CD4-positive, alpha-beta T cell treated with Interleukin-4 for 1 hour (primary cell): Measurements from ENCODE around the gene FANCL.
"Not testable (repeated sequence)": the region's sequence is repeated elsewhere in the genome, so short reads cannot be mapped to it uniquely, and the experiment has no call there.

Experiments used
- DNase-seq, 2 donors: peaks; one replicate each; pipeline ENCODE4 v3.0.0-alpha.2; 2020 to 2022

The FANCL gene

DNA sequence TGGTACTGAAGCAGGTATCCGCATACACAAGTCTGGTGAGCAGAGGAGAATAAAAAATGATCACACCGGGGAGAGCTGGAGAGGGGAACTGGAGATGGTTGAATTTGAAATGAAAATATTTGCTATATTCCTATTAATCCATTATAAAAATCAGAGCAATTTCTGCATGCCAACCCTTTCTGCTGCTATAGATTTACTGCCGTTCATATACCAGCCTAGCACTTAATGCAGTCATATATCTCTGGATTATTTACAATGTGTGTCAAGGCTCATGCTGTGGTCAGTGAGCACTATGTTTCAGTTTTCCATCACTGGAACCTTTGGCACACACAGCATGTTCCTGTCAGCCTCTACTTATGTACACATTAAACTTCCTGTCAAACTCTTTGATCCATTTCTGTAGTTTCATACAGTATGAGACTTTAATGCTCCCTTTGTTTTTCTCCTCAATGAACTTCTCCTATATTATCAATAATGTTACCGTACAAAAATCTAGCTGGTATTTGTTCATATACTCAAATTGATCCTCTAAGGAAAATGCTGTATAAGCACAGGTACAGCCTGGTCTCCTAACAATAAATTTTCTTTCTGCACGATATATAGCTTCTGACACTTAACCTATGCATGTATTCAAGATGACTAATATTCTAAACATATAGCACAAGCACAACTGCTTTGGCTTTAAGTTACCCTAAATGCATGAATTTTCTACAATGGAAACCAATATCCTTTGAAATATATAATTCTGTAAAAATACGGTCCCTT lies 36.7 kb downstream of the FANCL start:
- no peak for DNase-seq

DNA sequence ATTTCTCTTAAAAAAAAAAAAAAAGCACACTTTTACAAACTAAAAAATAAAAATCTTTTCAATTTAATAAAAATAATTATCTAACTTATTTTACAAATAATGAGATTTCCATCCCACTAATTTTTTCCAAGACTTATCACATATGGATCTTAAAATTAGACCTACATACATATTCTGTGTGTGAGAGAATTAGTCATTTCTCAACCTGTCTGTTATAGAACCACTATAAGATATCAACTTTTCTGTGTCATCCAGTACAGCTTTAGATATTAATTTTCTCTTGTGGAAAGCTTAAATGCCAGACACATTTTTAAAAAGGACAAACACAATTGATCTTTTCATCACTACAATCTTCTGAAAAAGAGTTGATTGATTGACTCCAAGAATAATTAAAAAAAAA lies 38.1 kb downstream of the FANCL start:
- no peak for DNase-seq

DNA sequence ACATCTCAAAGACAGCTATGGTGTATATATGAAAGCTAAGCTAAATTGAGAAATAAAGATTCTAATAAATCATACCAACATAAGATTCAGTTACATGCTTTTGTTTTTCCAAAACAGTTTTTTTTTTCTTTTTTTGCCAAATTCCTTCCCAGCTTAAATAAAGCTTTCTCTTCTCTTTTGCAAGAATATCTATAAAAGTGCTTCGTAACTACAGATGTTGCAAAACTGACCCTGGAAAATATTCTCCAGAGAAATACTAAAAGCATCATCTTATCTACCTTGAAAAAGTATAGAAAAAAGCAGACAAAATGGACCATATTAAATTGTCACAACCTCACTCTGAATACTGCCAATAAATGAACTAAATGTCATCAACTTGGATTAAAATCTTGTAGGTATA lies 38.7 kb downstream of the FANCL start:
- no peak for DNase-seq

DNA sequence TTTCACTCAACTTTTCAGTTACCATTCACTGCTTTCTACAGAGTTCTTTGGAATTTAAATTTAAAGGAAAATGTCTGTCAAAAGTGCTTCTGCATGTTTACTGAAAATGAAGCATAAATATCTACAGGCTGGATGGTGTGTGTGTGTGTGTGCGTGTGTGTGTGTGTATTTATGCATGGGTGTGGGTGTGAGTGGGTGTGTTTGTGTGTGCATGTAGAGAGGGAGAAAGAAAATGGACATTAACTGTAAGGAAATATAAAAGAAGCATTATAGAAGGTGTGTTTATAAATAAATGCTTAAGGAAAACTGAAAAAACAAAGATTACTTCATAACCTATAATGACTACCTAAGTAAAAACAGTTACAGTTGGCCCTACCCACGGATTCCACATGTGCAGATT lies 43.2 kb downstream of the FANCL start:
- DNase-seq, result no peak

DNA sequence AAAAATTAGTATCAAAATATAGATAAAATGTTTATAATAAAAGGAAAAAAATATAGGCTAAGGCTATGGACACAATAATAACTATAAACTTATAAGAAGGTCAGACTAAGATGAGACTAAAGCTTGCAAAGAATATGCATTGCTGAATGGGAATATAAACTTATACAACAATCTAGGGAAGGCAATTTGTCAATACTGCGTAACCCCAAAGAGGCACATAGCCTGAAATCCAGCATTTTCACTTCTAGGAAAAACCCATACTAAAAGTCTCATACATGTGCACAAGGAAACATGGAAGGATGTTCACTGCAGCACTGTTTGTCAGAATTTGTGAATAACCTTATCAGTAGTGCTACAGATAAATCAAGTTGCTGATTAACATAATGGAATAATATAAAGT lies 45.5 kb downstream of the FANCL start:
- DNase-seq, result no peak

DNA sequence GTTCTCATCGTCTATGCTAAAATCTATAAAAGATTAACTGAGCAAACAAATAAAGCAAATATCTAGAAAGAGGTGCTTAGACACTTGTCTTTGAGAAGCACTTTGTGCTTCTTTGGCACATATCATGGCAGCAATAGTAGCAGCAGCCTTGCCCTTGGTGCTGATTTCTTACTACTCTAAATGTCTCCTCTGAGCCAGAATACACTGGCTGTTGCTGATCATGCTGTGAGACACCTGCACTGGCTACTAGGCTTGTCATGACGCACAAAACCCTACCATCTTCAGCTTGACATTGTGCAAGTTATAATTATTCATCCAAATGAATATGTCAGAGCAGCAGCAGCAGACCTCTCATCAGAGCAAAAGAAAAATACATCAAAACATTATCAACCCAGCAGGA lies 46.7 kb downstream of the FANCL start:
- DNase-seq, result no peak

DNA sequence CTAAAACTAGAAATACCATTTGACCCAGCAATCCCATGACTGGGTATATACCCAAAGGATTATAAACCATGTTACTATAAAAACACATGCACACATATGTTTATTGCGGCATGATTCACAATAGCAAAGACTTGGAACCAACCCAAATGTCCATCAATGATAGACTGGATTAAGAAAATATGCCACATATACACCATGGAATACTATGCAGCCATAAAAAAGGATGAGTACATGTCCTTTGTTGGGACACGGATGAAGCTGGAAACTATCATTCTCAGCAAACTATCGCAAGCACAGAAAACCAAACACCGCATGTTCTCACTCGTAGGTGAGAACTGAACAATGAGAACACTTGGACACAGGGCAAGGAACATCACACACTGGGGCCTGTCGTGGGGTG lies 54.1 kb downstream of the FANCL start:
- not testable (repeated sequence) for DNase-seq

DNA sequence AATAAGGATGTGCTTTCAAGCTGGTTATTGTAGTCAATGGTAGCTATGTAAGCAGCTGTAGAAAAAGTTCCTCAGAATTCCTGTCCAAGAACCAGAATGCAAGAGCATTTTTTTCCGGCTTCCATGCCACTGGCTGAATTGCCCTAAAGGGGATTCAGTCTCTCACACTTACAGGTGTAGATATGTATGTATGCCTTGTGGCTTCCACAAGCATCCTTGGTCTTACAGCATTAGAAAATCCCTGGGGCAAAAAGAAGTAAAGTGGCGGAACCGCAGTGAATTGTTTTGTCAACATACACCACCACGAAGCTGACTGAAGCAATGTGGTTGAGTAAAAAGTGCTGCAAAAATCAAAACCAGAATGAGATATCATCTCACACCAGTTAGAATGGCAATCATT lies 54.6 kb downstream of the FANCL start:
- no peak for DNase-seq

DNA sequence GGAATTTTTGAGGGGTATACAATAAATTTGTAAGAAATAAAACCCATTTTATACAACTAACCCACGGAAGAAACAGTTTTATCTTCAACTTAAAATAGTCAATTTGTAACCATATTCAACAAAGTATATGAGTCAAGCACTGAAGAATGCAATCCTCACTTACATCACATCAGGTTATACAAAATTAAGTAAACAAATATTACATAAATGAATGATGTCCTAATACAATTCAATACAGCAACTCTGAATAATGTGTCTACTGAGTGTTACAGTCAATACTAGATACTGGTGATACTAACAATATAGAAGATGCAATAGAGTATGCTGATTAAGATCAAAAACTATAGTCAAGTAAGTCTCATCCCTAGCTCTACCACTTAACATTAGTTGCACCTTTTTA lies 58.6 kb downstream of the FANCL start:
- DNase-seq, result no peak

DNA sequence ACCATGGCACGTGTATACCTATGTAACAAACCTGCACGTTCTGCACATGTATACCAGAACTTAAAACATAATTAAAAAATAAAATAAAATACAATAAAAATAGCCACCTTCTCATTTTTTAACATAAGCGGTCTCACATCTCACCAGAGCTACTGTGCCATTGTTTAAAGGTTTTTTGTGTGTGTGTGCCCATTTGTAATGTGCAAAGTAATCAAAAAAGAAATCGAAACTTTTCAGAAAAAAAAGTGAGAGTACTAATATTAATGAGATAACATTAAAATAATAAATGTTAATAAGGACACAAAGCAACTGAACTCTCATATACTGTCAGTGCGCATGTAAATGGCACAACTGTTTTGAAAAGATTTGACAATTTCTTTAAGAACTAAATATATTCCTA lies 60.5 kb downstream of the FANCL start:
- DNase-seq, result no peak

DNA sequence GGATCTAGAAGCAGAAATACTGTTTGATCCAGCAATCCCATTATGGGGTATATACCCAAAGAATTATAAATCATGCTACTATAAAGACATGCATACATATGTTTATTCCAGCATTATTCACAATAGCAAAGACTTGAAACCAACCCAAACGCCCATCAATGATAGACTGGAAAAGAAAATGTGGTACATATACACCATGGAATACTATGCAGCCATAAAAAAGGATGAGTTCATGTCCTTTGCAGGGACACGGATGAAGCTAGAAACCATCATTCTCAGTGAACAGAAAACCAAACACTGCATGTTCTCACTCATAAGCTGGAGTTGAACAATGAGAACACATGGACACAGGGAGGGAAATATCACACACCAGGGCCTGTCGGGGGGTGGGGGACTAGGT lies 61.0 kb downstream of the FANCL start:
- not testable (repeated sequence) for DNase-seq

DNA sequence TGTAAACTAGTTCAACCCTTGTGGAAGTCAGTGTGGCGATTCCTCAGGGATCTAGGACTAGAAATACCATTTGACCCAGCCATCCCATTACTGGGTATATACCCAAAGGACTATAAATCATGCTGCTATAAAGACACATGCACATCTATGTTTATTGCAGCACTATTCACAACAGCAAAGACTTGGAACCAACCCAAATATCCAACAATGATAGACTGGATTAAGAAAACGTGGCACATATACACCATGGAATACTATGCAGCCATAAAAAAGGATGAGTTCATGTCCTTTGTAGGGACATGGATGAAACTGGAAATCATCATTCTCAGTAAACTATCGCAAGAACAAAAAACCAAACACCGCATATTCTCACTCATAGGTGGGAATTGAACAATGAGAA lies 63.9 kb downstream of the FANCL start:
- not testable (repeated sequence) for DNase-seq

DNA sequence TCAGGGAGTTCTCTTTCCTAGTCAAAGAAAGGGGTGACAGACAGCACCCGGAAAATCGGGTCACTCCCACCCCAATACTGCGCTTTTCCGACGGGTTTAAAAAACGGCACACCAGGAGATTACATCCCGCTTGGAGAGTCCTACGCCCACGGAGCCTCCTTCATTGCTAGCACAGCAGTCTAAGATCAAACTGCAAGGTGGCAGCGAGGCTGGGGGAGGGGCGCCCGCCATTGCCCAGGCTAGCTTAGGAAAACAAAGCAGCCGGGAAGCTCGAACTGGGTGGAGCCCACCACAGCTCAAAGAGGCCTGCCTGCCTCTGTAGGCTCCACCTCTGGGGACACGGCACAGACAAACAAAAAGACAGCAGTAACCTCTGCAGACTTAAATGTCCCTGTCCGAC lies 69.3 kb downstream of the FANCL start:
- not testable (repeated sequence) for DNase-seq

DNA sequence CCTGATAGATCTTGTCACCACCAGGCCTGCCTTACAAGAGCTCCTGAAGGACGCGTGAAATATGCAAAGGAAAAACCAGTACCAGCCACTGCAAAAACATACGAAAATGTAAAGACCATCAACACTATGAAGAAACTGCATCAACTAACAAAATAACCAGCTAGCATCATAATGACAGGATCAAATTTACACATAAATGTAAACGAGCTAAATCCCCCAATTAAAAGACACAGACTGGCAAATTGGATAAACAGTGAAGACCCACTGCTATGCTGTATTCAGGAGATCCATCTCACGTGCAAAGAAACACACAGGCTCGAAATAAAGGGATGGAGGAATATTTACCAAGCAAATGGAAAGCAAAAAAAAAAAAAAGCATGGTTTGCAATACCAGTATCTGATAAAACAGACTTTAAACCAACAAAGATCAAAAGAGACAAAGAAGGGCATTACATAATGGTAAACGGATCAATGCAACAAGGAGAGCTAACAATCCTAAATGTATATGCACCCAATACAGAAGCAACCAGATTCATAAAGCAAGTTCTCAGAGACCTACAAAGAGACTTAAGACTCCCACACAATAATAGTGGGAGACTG lies 70.7 kb downstream of the FANCL start:
- not testable (repeated sequence) for DNase-seq

DNA sequence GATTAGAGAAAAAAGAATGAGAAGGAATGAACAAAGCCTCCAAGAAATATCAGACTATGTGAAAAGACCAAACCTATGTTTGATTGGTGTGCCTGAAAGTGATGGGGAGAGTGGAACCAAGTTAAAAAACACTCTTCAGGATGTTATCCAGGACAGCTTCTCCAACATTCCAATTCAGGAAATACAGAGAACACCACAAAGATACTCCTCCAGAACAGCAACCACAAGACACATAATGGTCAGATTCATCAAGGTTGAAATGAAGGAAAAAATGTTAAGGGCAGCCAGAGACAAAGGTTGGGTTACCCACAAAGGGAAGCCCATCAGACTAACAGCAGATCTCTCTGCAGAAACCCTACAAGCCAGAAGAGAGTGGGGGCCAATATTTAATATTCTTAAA lies 71.3 kb downstream of the FANCL start:
- DNase-seq, result not testable (repeated sequence)

DNA sequence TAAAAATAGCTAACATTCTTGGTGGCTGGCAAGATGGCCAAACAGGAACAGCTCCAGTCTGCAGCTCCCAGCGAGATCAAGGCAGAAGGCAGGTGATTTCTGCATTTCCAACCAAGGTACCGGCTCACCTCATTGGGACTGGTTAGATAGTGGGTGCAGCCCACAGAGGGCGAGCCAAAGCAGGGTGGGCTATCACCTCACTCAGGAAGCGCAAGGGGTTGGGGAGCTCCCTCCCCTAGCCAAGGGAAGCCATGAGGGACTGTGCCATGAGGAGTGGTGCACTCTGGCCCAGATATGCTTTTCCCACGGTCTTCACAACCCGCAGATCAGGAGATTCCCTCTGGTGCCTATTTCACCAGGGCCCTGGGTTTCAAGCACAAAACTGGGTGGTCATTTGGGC lies 73.0 kb downstream of the FANCL start:
- DNase-seq, result not testable (repeated sequence)

DNA sequence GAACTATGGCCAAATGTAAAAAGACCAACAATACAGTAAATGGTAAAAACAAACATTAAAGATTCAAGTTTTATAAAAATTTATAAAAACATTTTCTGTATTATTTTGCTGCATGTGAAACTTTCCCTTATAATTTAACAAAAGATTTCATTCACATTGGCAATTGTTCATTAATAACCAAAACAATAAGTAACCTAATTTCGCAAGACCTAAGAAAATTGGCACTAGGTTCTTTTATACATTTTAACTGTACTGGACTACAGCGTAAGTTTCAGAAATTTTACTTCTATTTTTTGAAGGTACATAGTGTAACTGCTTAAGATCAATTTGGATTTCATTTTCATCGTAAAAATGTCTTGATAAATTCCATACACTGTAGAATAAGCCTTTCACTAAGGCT lies 77.2 kb downstream of the FANCL start:
- no peak for DNase-seq

DNA sequence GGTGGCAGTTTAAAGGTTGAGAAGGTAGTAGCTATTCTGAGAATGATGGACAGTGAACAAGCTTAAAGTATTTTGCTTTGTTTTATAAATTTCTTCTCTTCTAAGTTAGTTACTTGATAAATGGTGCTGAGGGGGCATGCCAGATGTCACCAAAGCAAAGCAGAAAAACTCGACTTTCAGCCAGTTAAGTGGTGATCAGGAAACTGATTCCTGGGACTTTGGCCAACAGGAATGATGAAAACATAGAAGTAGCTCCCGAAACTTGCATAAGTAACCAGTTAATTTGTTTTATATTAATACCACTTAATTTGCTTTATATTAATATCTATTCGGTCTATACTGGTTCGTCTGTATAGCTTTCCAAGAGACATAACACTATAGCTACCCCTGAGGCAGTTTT lies 82.6 kb downstream of the FANCL start:
- DNase-seq, result no peak

DNA sequence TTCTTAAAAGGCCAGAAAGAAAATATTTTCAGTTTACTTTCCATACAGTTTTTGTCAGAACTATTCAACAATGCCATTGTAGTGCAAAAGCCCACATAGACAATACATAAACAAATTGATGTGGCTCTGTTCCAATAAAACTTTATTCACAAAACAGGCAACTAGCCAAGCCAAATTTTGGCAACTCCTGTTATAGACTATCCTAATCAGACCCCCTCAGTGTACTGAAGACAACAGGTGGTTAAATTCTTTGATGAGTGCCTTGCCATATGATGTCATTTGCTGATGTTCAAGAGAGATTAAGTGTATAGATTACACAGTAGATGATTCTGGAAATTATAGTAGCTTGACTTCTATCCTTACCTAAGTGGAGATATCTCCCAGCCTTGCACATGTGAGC lies 83.4 kb downstream of the FANCL start:
- DNase-seq, result no peak

DNA sequence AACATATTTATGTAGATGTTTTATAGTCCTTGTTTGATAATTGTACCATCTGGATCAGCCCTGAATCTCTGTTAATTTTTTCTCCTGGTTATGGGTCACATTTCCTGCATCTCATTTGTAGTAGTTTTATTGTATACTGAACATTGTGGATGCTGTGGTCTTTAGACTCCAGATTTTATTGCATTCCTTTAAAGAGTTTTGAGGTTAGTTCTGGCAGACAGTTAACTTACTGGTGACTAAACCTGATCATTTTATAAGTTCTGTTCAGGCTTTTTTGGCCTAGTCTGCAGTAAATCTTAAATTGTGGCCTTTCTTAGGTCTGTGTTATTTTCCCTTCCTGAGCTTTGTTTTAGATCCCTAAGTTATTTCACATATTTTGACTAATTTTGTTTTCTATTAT lies 84.3 kb downstream of the FANCL start:
- DNase-seq, result no peak

DNA sequence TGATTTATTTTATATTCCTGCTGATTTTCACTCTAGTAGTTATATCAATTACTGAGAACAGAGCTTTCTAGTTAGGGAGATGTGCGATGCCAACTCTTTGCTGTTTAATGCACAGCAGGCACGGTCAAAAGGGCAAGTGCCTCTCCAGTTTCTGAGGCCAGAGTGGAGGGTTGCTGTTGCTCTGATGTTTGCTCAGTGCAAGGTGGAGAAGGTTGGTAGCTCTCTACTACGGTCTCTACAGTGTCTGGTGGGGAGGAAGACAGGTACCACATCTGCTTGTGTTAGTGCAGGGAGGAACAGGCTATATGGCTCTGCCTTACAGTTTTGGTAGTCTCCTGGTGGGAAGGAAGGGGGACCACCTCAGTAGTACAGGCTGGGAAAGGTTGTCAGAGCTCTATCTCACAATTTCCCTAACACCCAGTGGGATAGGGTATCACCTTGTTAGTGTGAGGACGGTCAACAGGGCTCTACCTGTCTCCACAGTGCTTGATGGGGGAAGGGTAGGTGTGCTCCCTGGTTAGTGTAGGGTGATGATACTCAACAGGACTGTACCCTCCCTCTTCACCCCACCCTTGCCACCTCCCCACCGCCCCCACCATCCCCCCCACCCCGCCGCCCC lies 85.9 kb downstream of the FANCL start:
- DNase-seq, result no peak

DNA sequence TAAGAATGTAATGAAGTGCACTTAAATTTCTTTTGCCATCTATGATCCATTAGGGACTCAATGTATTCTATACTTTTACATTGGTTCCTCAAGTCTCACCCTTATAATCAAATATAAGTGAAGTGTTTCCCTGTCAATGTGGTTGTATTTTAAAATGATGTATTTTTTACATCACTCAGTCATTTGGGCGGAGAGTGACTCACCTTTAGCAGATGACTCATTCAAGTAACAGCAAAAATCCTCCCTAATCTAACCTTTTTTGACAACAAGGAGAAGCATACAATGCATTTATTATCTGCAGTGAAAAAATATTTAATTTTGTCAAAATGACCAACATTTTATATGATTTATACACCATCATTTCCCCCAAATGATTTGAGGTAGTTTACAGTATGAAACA lies 94.4 kb downstream of the FANCL start:
- no peak for DNase-seq

DNA sequence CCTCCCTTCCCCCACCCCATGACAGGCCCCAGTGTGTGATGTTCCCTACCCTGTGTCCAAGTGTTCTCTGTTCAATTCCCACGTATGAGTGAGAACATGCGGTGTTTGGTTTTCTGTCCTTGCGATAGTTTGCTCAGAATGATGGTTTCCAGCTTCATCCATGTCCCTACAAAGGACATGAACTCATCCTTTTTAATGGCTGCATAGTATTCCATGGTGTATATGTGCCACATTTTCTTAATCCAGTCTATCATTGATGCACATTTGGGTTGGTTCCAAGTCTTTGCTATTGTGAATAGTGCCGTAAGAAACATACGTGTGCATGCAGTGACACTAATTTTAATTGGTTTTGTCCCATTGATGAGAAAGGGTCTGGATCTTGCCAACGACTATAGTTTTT lies 95.4 kb downstream of the FANCL start:
- not testable (repeated sequence) for DNase-seq

DNA sequence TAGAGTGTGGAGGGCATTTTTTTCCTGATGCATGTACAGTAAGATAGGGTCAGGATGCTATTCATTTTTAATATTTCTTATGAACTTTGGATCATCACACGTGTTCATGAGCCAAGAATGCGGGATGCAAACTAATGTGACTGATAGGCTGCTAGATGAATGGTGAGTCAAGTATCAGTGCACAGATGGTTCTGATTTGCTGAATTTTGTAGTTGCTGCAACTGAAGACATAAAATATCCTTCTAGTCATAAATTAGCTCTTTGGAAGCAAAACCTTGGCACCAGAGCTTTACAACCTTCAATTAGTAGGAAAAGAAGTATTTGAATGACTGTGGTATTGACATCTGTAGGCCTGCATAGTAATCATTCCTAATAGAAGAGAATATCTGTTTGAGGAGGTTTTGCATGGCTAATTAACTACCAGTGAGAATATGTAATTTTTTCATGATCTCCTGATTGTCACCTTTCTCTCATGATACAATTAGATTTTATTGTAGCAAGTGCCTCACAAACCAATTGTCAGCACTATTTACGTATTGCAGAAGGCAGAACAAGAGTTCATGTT lies 100.5 kb downstream of the FANCL start:
- DNase-seq, result no peak
